ENCODE results near the gene SUGP1. TPM values are rescaled to one million over a fixed set of nuclear protein-coding genes. Genes with fewer than 3 reads are reported as not detected.

The SUGP1 gene
- total RNA-seq, 4 donors from 2014 or later, result 15.5 to 37.3 (median 24.0) TPM

DNA sequence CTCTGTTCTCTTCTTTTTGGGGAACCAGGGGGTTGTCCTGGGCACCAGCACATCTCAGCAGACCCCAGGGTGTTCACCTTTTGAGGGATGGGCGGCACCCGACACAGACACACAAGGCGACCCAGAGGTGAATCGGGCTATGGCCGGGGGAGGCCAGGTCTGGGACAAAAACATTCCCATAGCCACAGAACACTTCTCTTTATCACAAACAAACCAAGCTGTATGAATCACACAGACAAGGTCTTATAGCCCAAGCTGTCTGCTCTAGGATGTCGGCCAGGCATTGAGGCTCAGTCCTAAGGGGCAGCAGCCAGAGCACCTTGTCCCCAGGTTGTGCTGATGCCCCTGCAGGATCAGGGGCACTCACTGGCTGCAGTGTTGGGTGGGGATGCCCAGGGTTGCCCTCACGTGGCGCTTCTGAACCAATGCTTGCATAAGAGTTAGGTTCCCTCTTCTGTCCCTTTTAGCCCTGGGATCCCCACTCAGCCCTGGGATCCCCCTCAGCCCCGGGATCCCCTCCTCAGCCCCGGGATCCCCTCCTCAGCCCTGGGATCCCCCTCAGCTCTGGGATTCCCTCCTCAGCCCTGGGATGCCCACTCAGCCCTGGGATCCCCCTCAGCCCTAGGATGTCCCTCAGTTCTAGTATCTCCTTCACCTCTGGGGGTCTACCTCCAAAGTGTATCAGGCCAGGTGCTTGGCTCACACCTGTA lies 27.2 kb upstream of the SUGP1 start:
- TF ChIP-seq, protein P1, sequence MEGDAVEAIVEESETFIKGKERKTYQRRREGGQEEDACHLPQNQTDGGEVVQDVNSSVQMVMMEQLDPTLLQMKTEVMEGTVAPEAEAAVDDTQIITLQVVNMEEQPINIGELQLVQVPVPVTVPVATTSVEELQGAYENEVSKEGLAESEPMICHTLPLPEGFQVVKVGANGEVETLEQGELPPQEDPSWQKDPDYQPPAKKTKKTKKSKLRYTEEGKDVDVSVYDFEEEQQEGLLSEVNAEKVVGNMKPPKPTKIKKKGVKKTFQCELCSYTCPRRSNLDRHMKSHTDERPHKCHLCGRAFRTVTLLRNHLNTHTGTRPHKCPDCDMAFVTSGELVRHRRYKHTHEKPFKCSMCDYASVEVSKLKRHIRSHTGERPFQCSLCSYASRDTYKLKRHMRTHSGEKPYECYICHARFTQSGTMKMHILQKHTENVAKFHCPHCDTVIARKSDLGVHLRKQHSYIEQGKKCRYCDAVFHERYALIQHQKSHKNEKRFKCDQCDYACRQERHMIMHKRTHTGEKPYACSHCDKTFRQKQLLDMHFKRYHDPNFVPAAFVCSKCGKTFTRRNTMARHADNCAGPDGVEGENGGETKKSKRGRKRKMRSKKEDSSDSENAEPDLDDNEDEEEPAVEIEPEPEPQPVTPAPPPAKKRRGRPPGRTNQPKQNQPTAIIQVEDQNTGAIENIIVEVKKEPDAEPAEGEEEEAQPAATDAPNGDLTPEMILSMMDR (IDR thresholded peaks at IDR 0.05; ENCODE audit: low read depth), result no peak

DNA sequence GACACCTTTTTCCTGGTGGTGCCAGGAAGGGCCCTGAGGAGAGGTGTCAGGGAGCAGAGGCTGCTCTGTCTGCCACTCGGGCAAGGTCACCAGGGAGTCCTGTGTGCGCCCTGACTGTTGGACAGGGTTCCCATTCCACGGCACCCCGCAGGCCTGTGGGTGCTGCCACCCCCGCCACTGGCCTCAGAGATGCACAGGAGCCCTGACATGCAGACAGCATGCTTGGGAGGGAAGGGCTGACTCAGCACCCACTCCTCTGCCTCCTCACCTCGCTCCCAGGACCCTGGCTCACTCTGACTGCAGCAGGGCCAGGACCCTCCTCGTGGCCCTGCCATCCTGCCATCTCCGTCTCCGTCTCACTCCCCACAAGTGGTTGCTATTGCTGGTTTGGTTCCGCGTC lies 25.7 kb upstream of the SUGP1 start:
- TF ChIP-seq, protein P1 (IDR thresholded peaks at IDR 0.05; ENCODE audit: low read depth), result no peak

DNA sequence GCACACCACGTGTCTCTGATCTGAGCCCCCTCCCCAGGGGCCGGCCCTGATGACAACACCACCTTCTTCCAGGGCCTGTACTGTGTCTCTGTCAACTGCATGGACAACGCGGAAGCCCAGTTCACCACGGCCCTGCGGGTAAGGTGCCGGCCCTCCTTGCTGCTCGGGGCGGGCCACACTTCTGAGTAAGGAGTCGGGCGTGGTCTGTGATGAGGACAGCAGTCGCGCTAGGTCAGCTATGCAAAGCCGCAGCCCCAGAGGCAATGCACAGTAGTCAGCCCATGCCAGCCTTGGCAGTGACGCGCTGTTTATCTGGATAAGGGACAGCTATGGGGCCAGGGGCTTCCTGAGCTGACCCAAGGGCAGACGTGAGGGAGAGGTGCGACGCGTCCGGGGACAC lies 24.9 kb upstream of the SUGP1 start:
- TF ChIP-seq, protein P1 (IDR thresholded peaks at IDR 0.05; ENCODE audit: low read depth), result no peak

- TF ChIP-seq, protein P1 (IDR thresholded peaks at IDR 0.05; ENCODE audit: low read depth), result no peak
Measured at GRCh38 chr19:19343762-19344161, 23.5 kb upstream of the SUGP1 start.

DNA sequence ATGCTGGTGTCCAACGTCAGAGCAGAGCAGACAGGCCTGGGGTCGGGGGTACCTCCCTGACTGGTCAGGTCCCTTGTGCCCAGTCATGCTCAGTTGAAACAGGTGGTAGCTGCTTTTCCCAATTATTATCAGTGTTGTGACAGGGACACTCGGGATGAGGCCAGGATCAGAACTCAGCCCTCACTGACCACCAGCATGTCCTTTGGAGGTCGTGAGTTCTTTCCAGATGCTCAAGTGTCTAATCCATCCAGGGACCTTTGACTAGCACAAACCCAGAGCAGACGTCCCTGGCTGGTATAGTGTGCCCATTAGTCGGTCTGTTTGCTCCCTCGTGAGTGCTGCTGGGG lies 22.7 kb upstream of the SUGP1 start:
- TF ChIP-seq, protein P1 (IDR thresholded peaks at IDR 0.05; ENCODE audit: low read depth), result no peak

- TF ChIP-seq, protein P1 (IDR thresholded peaks at IDR 0.05; ENCODE audit: low read depth), result no peak
Measured at GRCh38 chr19:19342086-19343015, 22.0 kb upstream of the SUGP1 start.

GRCh38 chr19:19341026-19341425 lies 20.7 kb upstream of the SUGP1 start:
- TF ChIP-seq, protein P1 (IDR thresholded peaks at IDR 0.05; ENCODE audit: low read depth), result no peak
